SK-N-MC (cell line): ENCODE measurements around the gene USP10.

Experiments used
- DNase-seq: peaks from one replicate; pipeline ENCODE4 v3.0.0-alpha.2; 2011; ENCODE audit warnings: low read depth, low spot score
- H3K27ac ChIP-seq: fragments of 200-600 bp; sonication (generic); 2 replicates; pipeline ENCODE4 v1.5.1; 2016; ENCODE audit warnings: mixed run types
- H3K36me3 ChIP-seq: fragments of 200-600 bp; sonication (generic); 2 replicates; pipeline ENCODE4 v1.6.1; 2017; ENCODE audit warnings: antibody characterized with exemption, low read length, mixed read lengths; ENCODE audit not compliant: insufficient read depth
- H3K4me3 ChIP-seq: fragments of 200-600 bp; sonication (generic); 2 replicates; pipeline ENCODE4 v1.5.1; 2016
- H3K9ac ChIP-seq: fragments of 200-600 bp; sonication (generic); 2 replicates; pipeline ENCODE4 v1.8.0; 2017; ENCODE audit warnings: mixed run types, mixed read lengths; ENCODE audit not compliant: insufficient read length
- H3K9me3 ChIP-seq: fragments of 200-600 bp; sonication (generic); 2 replicates; pipeline ENCODE4 v1.6.1; 2017; ENCODE audit warnings: low read depth, mild to moderate bottlenecking, antibody characterized with exemption, low read length, moderate library complexity, mixed read lengths
- EZH2 ChIP-seq: fragments of 200-600 bp; sonication (generic); IDR thresholded peaks from one replicate; pipeline ENCODE4 v1.6.1; 2017; ENCODE audit warnings: antibody characterized with exemption
- FOXP2 ChIP-seq: optimal IDR thresholded peaks from 2 replicates; pipeline ENCODE3; 2011; ENCODE audit warnings: mild to moderate bottlenecking, moderate library complexity; ENCODE audit not compliant: insufficient read depth; ENCODE audit errors: extremely low read length, control extremely low read depth
- POLR2AphosphoS5 ChIP-seq: IDR thresholded peaks from 2 replicates; pipeline ENCODE4 v1.6.1; 2012; ENCODE audit warnings: mild to moderate bottlenecking, low read depth, low read length, borderline replicate concordance

USP10 gene

DNA sequence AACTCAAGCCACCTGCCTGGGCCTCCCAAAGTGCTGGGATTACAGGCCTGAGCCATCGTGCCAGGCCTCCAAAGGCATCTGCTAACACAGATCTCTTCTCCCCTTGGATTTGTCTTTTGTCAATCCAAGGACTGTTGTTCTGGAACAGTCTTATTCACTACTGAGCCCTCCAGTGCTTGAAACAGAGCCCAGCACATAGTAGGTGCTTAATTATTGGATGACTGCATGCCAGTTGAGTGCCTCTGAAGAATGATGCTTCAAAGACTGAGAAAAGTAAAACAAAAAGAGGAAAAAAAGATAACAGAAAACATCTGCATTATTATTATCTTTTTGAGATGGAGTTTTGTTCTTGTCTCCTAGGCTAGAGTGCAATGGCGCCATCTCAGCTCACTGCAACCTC, 118.3 kb downstream of the USP10 start:
- H3K36me3 ChIP-seq = no peaks in the 10 kb centered on the region
- no peak overlapping the region for H3K27ac ChIP-seq
- TF ChIP-seq EZH2 = no peak
- no peak for TF ChIP-seq FOXP2
- TF ChIP-seq POLR2AphosphoS5 = no peak
- DNase-seq = no peak
- H3K9ac ChIP-seq = no peak overlapping the region
- H3K9me3 ChIP-seq = no peaks in the 10 kb centered on the region
- no peak overlapping the region for H3K4me3 ChIP-seq

DNA sequence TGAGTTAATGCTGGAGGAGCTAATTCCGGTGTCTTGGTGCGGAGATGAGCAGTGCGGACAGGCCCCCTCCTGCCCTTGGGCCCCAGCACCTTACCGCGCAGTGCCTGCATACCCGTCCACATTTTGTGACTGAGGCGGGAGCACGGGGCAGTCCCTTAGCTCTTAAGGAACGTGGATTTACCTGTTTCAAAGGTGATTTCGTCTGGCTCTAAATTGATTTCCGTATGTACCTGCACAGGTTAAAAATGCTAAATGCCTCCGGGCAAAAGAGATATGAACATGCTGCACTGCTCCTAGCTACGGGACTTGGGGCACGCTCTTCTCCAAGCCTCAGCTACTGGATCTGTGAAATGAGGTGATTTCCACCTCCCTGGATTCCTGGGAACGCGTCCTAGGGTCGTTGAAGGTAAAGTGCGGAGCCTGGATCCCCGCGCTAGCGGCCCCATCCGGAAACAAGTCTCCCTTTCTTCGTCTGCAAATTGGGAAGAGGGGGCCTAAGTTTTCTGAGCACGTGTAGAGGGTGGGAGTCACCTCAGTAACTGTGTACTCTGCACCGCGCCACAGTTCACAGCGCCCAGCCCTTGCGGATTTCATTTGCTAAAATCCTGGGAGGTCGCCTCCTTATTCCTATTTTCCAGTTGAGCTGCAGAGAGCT, 119.3 kb downstream of the USP10 start:
- TF ChIP-seq EZH2 = no peak
- no peak for TF ChIP-seq FOXP2
- TF ChIP-seq POLR2AphosphoS5 = no peak
- Histone ChIP-seq H3K9me3 (no peaks in the 10 kb centered on the region), H3K4me3 (0 out of 2 replicates have a peak overlapping the region, but pooled peaks have one; percentile 33), H3K36me3 (no peaks in the 10 kb centered on the region), H3K27ac (no peak overlapping the region), H3K9ac (no peak overlapping the region)
- no peak for DNase-seq

DNA sequence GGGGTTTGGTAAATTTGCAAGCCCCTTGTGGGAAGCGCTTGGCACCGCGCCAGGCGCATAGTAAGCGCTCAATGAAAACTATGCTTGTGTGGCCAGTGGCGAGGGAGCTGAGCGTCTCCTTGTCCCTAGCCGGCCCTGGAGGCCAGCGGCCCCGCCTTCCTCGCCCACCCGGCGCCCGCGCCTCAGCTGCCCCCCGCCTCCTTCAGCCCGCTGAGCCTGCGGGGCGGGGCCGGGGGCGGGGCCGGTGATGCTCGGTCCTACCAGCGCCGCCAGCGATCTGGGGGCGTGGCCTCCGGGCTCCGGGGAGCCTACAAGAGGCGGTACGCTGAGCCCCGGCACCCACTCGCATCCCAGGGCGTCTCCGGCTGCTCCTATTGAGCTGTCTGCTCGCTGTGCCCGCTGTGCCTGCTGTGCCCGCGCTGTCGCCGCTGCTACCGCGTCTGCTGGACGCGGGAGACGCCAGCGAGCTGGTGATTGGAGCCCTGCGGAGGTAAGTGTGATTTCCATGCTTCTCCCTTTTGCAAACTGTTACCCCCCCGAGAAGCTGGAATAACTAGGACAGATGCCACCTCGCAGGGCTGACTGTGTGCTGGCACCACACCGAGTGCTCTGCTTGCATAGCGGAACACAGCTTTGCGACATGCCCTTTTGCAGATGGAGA, 120.0 kb downstream of the USP10 start, which contains the start of gene CRISPLD2:
TSS of gene CRISPLD2 (plus strand) at position 342 of the 661 bp plus-strand sequence. CDS start 18,511 bp downstream, outside the sequence.
- peak within 1 kb of the TSS; percentile 68 for H3K4me3 ChIP-seq
- H3K27ac ChIP-seq = no peak within 1 kb of the TSS
- no peak within 1 kb of the TSS for H3K9ac ChIP-seq
- TF ChIP-seq FOXP2 (no peak), POLR2AphosphoS5 (peak; percentile 54; the same call in 1 of the 2 replicates)
- no peaks in the 10 kb centered on the region for H3K36me3 ChIP-seq
- no peaks in the 10 kb centered on the region for H3K9me3 ChIP-seq
- DNase-seq = no peak

DNA sequence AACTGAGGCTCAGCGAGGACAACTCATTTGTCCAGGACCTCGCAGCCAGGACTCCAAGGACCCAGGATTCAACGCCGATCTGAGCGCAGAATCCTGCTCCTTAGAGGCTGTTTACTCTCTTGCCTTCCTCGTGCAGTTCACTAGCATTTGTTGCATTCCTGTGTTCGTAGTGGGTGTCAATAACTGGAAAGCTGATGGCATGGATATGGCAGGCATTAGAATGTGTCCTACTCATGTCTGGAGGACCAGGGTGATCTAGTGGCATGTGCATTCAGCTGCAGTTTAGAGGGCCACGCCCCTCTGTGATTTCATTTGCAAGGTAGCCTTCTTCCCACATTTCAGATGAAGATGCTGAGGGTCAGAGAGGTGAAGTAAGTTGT, 120.5 kb downstream of the USP10 start:
- Histone ChIP-seq H3K4me3 (peak overlapping the region; percentile 68), H3K27ac (no peak overlapping the region), H3K36me3 (no peaks in the 10 kb centered on the region), H3K9me3 (no peaks in the 10 kb centered on the region), H3K9ac (no peak overlapping the region)
- no peak for TF ChIP-seq EZH2
- TF ChIP-seq POLR2AphosphoS5 = no peak
- TF ChIP-seq FOXP2 = no peak
- DNase-seq = no peak

DNA sequence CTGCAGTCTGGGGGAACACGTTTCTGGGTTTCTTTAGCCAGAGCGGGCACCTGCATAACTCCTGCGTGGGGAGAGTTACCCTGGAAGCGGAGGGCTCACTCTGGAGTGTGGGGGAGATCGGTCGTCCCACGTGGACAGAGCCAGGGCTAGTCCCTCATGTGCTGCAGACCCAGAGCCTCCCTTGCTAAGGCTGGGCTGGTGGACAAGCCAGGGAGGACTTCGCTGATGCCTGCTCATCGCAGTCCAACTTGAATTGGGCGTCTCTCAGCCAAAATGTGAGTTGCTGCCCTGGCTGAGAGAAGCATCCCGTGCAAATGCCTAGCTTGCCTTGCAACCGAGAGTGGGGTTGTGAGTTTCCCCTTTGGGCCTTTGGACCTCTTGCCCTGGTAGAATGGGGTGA, 121.0 kb downstream of the USP10 start:
- no peak overlapping the region for H3K4me3 ChIP-seq
- H3K36me3 ChIP-seq = no peaks in the 10 kb centered on the region
- no peak for DNase-seq
- H3K9me3 ChIP-seq = no peaks in the 10 kb centered on the region
- H3K9ac ChIP-seq = no peak overlapping the region
- TF ChIP-seq EZH2 (no peak), FOXP2 (no peak), POLR2AphosphoS5 (no peak)
- no peak overlapping the region for H3K27ac ChIP-seq

DNA sequence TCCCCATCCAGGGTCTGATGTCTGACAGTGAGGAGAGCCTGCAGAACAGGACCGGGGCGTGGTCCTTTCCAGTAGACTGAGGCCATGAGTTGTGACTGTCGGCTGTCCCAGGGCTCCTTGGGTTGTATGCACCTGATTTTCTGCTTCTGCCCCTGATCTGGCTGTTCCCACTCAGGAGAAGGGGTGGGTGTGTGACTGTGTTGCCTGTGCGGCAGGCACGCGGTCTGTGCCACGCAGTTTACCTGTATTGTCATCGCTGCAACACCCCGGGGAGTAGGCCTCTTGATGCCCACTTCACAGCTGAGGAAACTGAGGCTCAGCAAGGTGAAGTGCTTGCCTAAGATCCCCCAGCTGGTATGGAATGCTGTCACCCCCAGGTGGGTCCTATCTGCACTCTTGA, 121.4 kb downstream of the USP10 start:
- no peaks in the 10 kb centered on the region for H3K36me3 ChIP-seq
- no peak overlapping the region for H3K4me3 ChIP-seq
- no peak for TF ChIP-seq POLR2AphosphoS5
- TF ChIP-seq EZH2 = no peak
- no peak for TF ChIP-seq FOXP2
- no peak overlapping the region for H3K27ac ChIP-seq
- no peak overlapping the region for H3K9ac ChIP-seq
- no peak for DNase-seq
- no peaks in the 10 kb centered on the region for H3K9me3 ChIP-seq

DNA sequence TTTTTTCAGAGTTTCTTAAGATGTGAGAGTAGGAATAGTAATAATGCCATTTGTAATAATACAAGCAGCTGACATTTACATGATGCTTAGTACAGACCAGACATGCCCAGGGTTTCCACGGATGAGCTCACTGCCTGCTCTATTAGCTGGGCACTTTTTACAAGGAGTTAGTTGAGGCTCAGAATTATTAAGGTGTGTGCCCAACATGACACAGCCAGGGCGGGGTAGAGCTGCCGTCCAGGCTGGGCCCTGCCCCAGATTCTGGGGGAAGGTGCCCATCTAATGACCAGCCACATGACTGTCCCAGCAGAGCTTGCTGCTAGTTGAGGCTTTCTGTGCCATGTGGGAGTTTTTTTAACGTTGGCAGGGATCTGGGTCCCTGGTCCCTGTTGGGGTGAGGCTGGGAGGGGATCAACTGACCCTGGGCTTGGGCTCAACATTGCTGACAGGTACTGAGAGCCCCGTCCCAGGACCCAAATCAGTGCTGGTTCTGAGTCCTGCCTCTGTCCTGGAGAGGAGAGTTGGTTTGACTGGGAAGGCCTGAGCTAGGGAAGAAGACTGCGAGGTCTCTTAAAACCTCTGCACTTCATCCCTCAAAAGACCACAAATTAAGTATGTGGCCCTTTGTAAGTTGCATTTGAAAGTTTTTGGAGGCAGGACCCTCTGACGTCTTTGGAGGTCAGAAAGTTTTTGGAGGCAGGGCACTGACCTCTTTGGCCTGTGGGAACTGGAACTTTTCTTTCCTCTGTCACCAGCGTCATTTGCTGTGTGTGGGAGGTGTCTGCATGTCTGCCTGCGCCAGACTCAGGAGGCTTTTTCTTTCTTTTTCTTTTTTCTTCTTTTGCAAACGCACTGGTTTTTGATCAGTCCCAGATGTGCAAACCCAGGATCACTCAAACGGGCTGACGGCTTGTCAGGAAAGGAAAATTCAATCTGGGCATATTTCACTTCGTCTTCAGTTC, 122.2 kb downstream of the USP10 start:
- H3K36me3 ChIP-seq = no peaks in the 10 kb centered on the region
- no peaks in the 10 kb centered on the region for H3K9me3 ChIP-seq
- no peak for DNase-seq
- no peak overlapping the region for H3K27ac ChIP-seq
- no peak overlapping the region for H3K9ac ChIP-seq
- TF ChIP-seq POLR2AphosphoS5 (no peak), FOXP2 (no peak), EZH2 (no peak)
- no peak overlapping the region for H3K4me3 ChIP-seq

DNA sequence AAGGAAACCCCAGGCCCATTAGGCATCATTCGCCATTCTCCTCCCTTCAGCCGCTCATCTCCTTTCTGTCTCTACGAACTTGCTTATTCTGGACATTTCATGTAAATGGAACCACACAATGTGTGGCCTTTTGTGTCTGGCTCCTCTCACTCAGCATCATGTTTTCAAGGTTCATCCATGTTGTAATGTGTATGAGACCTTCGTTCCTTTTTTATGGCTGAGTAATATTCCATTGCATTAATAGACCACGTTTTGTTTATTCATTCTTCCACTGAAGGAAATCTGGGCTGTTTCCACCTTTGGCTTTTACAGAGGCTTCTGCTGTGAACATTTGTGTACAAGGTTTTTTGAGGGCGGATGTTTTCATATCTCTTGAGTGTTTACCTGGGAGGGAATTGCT, 123.2 kb downstream of the USP10 start:
- H3K9me3 ChIP-seq = no peaks in the 10 kb centered on the region
- no peak for DNase-seq
- no peak overlapping the region for H3K9ac ChIP-seq
- H3K4me3 ChIP-seq = no peak overlapping the region
- H3K27ac ChIP-seq = no peak overlapping the region
- no peaks in the 10 kb centered on the region for H3K36me3 ChIP-seq
- no peak for TF ChIP-seq FOXP2
- no peak for TF ChIP-seq EZH2
- no peak for TF ChIP-seq POLR2AphosphoS5
